NOMO-1 treated with DMSO at 0.1 percent for 48 hours (cell line): ENCODE measurements around the gene DIAPH2.
"Not testable (repeated sequence)": the region's sequence is repeated elsewhere in the genome, so short reads cannot be mapped to it uniquely, and the experiment has no call there.

Experiments used
- DNase-seq: peaks from one replicate; lab custom pipeline; 2025; ENCODE audit not compliant: unreplicated experiment; lab: John Stamatoyannopoulos, UW

DIAPH2 gene

DNA sequence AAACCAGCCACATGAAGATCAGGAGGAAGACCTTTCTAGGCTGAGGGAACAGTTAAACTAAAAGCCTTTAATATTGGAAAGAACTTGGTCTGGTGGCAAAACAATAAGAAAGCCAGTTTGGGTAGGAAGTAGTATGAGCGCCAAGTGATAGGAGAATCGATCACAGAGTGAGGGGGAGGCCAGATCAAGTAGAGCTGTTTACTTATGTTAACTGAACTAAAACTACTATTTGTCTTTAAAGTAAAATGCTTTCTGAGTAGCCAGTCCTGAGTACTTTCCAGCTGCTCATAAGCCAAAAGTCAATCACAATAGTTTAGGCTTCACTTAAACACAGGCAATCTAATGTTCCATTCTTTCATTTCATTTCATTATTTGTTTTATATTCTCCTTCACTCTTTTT lies 136.3 kb downstream of the DIAPH2 start:
- no peak for DNase-seq

DNA sequence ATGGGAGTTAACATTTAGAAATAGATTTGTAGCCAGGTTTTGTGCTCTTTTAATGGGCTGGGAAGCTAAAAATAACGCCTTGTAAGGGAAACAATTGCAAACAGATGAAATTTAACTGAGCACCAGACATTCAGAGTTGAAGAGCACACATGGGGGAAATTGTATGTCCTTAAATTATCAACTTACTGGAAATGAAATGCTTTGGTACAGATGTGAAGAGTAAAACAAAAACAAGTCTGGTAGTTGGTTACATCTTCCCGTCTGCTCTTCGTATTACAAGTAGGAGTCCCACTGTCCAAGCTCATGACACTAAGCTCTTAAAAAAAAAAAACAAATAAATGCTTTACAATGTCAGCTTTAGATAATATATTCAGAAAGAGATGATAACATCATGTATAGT lies 139.5 kb downstream of the DIAPH2 start:
- DNase-seq, result no peak

DNA sequence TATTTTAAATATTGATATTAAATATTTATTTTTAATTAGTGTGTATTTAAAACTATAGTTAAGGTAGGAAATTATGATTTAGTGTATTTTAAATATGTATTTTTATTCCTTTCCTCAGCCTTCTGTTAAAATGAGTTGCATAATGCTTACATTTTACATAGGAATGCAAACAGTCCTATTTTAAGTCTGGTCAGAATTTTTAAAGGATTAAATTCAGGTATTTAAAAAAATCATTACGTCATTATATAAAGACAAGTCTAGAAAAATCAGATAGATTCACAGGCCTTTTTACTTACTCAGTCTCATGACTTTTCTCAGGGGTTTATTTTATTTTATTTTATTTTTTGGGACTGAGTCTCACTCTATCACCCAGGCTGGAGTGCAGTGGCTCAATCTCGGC lies 148.7 kb downstream of the DIAPH2 start:
- no peak for DNase-seq

DNA sequence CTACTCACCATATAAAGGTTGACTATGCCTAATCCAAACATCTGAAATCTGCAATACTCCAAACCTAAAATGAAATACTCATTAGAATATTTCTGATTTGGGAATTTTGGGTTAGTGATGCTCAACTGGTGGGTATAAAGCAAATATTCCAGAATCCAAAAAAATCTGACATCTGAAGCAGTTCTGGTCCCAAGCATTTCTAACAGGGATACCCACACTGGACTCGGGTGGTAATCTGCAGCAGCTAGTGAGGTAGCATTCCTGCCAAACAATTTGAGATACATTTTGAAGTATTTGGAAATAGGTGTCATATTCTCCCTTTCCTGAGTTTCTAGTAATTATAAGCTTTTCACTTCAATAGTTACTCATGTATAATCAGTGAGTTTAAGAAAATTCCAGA lies 149.5 kb downstream of the DIAPH2 start:
- no peak for DNase-seq

GRCh38 chrX:96835660-96836289 lies 151.1 kb downstream of the DIAPH2 start:
- DNase-seq, result no peak

GRCh38 chrX:96837808-96838207 lies 153.2 kb downstream of the DIAPH2 start:
- DNase-seq, result no peak

GRCh38 chrX:96838537-96838936 lies 153.9 kb downstream of the DIAPH2 start:
- DNase-seq, result no peak

DNA sequence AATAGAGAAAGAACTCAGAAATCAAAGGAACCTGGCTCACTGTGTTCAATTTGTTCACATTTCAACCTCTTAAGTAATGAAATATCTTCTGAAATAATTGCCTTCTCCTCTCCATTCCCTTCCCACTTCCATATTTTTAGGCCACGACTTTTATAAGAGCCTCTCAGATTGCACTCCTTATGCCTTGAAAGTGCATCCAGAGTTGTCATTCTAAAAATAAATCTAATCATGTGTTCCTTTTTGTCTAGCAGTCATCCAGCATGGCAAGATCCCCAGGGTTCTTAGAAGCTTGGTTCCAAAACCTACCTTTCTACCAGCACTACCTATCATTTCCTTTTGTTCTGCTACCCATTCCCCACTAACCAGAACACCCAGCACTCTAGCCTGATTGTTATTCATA lies 156.7 kb downstream of the DIAPH2 start:
- DNase-seq, result no peak

DNA sequence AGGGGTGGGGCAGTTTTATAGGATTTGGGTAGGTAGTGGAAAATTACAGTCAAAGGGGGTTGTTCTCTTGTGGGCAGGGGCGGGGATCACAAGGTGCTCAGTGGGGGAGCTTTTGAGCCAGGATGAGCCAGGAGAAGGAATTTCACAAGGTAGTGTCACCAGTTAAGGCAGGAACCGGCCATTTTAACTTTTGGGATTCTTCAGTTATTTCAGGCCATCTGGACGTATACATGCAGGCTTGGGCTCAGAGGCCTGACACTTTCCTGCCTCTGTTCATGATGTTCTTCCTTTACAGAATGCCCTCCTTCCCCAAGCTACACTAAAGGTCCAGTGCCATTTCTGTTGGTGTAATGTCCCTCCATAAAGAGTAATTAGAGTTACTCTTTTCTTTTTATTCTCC lies 157.2 kb downstream of the DIAPH2 start:
- not testable (repeated sequence) for DNase-seq

DNA sequence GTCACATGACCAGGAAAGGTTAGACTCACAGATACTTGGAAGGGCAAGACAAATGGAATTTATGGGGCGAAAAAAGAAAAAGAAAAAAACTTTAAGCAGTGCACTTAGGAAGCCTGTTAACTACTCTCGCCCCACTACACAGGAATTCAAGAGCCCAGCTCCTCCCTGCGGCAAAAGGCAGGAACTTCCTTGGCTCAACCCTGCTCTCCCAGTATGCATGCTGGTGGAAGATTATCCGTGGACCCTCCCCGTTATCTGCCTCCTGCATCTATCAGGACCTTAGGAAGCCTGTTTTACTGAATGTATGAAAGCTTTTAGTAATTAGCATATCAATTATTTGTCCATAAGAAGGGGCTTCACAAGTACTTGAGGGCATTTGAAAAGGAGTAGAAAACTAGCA lies 158.9 kb downstream of the DIAPH2 start:
- no peak for DNase-seq

- no peak for DNase-seq
These were observed 162.2 kb downstream of the DIAPH2 start for GRCh38 chrX:96846841-96847240.

DNA sequence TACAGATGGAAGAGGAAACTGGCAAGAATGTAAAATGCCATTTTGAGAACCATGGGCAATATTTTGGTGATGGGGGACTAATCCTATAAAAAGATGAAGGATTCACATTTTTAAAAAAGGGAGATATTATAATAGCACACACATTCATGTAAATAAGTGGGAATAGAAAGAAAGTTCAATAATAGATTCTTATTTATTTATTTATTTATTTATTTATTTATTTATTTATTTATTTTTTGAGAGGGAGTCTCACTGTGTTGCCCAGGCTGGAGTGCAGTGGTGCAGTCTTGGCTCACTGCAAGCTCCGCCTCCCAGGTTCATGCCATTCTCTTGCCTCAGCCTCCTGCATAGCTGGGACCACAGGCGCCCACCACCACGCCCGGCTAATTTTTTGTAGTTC lies 174.8 kb downstream of the DIAPH2 start:
- DNase-seq, result not testable (repeated sequence)

GRCh38 chrX:96861218-96861617 lies 176.6 kb downstream of the DIAPH2 start:
- DNase-seq, result peak; percentile 39

DNA sequence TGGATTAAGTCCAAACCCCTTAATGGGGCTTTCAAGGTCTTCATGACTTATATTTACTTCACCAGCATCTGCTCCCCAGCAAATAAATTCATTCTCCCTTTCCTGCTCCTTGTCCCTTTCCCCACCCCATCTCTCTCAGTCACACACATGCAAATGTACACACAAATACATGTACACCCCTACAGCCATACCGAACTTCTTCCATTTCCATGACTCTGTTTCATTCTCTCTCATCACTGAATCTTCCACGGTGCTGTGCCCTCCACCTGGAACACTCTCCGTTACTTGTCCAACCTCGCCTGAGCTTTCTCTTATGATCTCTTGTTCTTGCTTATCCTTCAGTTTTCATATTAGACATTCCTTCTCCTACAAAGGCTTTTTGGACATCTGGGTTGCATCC lies 177.0 kb downstream of the DIAPH2 start:
- no peak for DNase-seq

GRCh38 chrX:96883608-96884007 lies 199.0 kb downstream of the DIAPH2 start, which contains the start of gene RPA4:
RPA4 (plus strand) TSS chrX:96883908; CDS start chrX:96884311, 403 bp downstream.
- no peak for DNase-seq

GRCh38 chrX:96884027-96884426 lies 199.4 kb downstream of the DIAPH2 start:
- no peak for DNase-seq

GRCh38 chrX:96889726-96890125 lies 205.1 kb downstream of the DIAPH2 start:
- DNase-seq, result no peak

DNA sequence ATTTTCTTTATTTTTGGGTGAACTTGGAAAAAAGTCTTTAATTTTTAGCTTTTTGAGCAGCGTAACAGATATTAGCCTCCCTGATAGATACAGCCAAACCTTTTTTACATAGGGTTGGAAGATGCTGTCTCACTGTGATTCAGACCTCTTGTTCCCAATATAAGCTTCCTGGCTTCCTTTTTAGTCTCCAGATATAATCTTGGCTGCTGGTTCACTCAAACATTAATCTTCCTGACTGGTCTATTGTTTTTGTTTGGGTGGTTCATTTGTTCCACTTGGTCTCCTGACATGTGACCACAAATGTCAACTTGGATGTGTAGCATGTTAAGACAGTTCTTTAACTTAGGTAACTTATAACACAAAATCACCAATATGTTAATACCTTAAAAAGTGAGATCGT lies 222.1 kb downstream of the DIAPH2 start:
- DNase-seq, result no peak

DNA sequence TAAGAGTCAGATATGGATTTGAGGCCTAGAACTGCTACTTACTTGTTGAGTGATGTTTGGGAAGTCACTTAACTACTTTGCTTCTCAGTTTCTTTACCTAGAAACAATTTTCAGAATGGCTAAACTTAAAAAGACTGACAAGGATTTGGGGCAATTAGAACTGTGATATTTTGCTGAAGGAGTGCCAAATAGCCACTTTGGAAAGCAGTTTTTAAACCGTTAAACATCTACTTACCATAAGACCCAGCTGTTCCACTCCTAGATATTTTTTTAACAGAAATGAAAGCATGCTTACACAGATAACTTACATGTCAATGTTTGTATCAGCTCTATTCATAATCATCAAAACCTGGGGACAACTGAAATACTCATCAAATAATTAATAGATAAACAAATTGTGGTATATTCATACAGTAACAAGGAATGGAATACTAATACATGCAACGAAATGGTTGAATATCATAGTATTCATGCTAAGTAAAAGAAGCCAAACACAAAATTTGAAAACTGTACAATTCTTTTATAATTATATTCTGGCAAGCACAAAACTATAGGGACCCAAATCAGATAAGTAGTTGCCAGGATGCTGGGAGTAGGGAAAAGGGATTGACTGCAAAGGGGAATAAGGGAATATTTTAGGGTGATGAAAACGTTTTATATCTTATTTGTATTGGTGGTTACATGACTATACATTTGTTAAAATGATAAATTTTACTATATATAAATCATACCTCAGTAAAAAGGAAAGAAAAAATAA lies 223.1 kb downstream of the DIAPH2 start:
- DNase-seq, result no peak

GRCh38 chrX:96909291-96909690 lies 224.6 kb downstream of the DIAPH2 start:
- no peak for DNase-seq

- no peak for DNase-seq
These were observed 234.2 kb downstream of the DIAPH2 start for GRCh38 chrX:96918864-96919263.

DNA sequence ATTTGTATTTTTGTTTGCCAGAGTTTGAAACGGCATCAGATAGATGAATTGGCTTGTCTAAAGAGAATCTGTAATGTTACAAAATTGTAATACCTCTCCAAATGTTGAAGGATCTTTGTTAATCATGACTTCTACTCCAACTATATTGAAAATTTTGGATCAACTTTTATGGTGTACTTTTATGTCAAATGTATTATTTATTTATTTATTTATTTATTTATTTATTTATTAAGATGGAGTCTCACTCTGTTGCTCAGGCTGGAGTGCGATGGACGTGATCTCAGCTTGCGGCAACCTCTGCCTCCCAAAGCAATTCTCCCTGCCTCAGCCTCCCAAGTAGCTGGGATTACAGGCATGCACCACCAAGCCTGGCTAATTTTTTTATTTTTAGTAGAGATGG lies 235.0 kb downstream of the DIAPH2 start:
- DNase-seq, result no peak

DNA sequence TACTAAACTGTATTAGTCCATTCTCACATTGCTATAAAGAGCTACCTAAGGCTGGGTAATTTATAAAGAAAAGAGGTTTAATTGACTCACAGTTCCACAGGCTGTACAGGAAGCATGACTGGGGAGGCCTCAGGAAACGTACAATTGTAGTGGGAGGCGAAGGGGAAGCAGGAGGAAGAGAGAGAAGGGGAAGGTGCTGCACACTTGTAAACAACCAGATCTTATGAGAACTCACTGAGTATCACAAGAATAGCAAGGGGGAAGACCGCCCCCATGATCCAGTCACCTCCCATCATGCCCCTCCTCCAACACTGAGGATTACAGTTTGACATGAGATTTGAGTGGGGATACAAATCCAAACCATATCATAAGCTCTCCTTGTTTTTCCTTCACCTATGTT lies 239.9 kb downstream of the DIAPH2 start:
- no peak for DNase-seq
